DND-41 (cell line): Measurements from ENCODE around the gene LARP1.

Source experiments
- EZH2 ChIP-seq: IDR thresholded peaks from 3 replicates; pipeline ENCODE4 v1.6.1; 2012; ENCODE audit warnings: borderline replicate concordance, low read depth, mild to moderate bottlenecking, moderate library complexity, low read length, inconsistent platforms; ENCODE audit not compliant: severe bottlenecking
- TF ChIP-seq, protein P1 (sequence below): IDR thresholded peaks from 2 replicates; pipeline ENCODE4 v1.5.1; 2012; ENCODE audit warnings: borderline replicate concordance, low read length, moderate library complexity, mild to moderate bottlenecking; ENCODE audit not compliant: poor library complexity, severe bottlenecking; ENCODE audit errors: extremely low read depth

DNA sequence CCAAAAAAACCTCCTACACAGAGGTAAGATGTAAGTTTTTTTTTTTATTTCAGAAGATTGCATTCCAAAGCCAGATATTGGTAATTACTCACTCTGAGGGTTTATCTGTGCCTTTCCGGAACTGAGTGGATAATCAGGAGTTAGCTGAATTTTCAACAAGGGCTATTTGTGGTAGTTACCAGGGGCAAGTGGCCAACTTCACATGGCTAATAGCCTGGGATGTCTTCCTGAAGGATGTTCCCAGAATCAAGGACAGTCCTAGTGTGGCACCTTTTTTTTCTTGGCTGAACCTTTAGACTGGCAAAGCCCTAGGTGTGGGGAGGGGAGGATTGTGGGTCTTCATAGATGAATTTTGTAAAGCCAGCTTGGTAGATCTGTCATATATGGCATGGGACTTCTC, 7.1 kb downstream of the LARP1 start:
- TF ChIP-seq, protein P1, sequence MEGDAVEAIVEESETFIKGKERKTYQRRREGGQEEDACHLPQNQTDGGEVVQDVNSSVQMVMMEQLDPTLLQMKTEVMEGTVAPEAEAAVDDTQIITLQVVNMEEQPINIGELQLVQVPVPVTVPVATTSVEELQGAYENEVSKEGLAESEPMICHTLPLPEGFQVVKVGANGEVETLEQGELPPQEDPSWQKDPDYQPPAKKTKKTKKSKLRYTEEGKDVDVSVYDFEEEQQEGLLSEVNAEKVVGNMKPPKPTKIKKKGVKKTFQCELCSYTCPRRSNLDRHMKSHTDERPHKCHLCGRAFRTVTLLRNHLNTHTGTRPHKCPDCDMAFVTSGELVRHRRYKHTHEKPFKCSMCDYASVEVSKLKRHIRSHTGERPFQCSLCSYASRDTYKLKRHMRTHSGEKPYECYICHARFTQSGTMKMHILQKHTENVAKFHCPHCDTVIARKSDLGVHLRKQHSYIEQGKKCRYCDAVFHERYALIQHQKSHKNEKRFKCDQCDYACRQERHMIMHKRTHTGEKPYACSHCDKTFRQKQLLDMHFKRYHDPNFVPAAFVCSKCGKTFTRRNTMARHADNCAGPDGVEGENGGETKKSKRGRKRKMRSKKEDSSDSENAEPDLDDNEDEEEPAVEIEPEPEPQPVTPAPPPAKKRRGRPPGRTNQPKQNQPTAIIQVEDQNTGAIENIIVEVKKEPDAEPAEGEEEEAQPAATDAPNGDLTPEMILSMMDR, result no peak
- TF ChIP-seq EZH2, result no peak
